Measurements from ENCODE around the gene DUSP1. TPM values are rescaled to one million over a fixed set of nuclear protein-coding genes. Genes with fewer than 3 reads are reported as not detected.

The DUSP1 gene
- total and polyA plus RNA-seq, 2 of the 13 experiments (the other 11 are each of a cell fraction or from before 2014, with no cell fraction given): 27.1 to 55.5 TPM

DNA sequence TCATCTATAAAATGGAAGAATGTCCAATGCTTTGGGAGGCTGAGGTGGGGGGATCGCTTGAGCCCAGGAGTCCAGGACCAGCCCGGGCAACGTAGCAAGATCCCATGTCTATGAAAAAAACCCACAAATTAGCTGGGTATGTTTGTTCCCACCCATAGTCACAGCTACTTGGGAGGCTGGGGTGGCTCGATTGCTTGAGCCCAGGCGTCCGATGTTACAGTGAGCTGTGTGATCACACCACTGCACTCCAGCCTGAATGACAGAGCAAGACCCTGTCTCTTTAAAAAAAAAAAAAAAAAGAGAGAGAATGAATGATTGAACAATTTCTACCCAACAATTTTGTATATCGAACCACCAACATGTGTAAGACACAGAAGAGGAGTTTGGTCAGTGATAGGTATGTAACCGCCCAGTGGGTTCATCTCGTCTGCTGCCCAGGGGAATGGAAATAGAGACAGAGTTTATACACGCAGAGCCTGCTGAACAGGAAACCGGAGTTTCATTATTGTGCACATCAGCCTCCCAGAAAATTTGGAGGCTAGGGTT, 36.8 kb upstream of the DUSP1 start (continued):
- TF ChIP-seq, protein P1, sequence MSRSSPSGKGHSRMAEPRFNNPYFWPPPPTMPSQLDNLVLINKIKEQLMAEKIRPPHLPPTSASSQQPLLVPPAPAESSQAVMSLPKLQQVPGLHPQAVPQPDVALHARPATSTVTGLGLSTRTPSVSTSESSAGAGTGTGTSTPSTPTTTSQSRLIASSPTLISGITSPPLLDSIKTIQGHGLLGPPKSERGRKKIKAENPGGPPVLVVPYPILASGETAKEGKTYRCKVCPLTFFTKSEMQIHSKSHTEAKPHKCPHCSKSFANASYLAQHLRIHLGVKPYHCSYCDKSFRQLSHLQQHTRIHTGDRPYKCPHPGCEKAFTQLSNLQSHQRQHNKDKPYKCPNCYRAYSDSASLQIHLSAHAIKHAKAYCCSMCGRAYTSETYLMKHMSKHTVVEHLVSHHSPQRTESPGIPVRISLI (CRISPR knock-in tag; IDR thresholded peaks at IDR 0.05; ENCODE audit: borderline replicate concordance): peak; percentile 69

DNA sequence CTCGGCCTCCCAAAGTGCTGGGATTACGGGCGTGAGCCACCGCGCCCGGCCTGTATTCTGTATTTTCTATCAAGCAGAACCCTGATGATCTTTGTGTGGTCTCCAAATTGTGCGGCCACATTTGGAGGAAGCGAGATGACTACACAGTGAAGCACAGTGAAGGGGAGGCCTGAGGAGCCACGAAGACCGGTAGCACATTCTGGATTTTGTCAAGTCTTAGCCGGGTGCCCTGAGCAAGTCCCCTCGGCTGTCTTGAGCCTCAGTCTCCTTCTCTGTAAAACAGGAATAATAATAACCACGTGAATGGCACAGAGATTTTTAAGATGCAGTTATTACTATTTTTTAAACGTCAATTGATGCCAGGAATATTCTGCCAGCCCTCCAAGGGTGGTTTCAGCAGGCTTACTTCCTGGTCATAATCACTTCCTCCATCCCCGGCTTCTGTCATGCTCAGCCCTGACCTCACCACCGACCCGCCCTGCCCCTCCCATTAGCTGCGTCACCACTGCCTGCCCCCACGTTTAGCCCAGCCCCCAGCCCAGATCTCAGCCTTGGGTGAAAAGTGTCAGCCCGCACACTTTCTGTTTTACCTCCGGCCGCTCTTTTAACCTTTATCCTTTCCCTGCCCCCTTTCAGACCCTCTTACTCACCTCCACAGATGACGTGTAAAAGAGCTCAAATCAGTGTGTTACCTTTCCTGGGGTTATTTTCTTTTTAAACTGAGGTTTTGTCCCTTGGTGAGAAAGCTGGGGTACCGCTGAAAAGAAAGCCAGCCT, 36.1 kb upstream of the DUSP1 start:
- DNase-seq (ENCODE audit: low spot score): peak; percentile 80
- Histone ChIP-seq H3K27me3 (ENCODE audit: control insufficient read depth in 1 of 2, insufficient read depth in 2 of 2, low read length in 2 of 2) (no peaks in the 10 kb centered on the region), H2AFZ (ENCODE audit: low read length) (no peak overlapping the region), H3K4me1 (ENCODE audit: insufficient read depth, low read length) (peaks cover 43% of the 10 kb centered on the region), H3K4me3 (replicated peaks in 1 of 3; ENCODE audit: insufficient read depth in 1 of 3, low read depth in 2 of 3, low read length in 3 of 3) (peak overlapping the region; percentile 47 to 56 (median 50)), H3K9me3 (ENCODE audit: low read length) (peaks cover 9% of the 10 kb centered on the region; the same call in 1 of the 2 replicates), H3K9ac (ENCODE audit: insufficient read depth, low read depth, low read length) (peak overlapping the region; percentile 73), H3K36me3 (replicated peaks in 1 of 2; ENCODE audit: control insufficient read depth in 1 of 2, insufficient read depth in 2 of 2, low read length in 2 of 2) (no peaks in the 10 kb centered on the region), H3K79me2 (ENCODE audit: insufficient read depth, low read length) (no peaks in the 10 kb centered on the region), H3K27ac (ENCODE audit: extremely low read length, insufficient read depth, low read length) (peak overlapping the region; percentile 67), H4K20me1 (ENCODE audit: insufficient read depth, low read length) (no peaks in the 10 kb centered on the region), H3K4me2 (ENCODE audit: low read depth, low read length) (peak overlapping the region; percentile 79)
- ChIA-PET POLR2A (interaction anchor here (0.6 to 4.6 kb wide), 24 partner anchors 10 to 152 kb away, joined by 3 to 48 read pairs (median 6); partner anchors contain the start of genes DUSP1, ERGIC1 and RPL26L1), CTCF (ENCODE audit: low intra/inter-chr PET ratio, low total read pairs) (no interaction called here)
- WGBS (ENCODE audit: low lambda C conversion rate): 46% methylated on average over 24 of the region's 24 CpGs
- peak; percentile 95 for ATAC-seq
- intact Hi-C loops (cut with micrococcal nuclease; ENCODE audit: unreplicated experiment) (no loop called here), in situ Hi-C loops (cut with HindIII; ENCODE audit: extremely low pct_ligation_motif_present, low pct_unique_long_range_greater_than_20kb) (no loop called here)
- no peak for FAIRE-seq
- BruUV-seq (replicated peaks): TSS peak; percentile 98
- TF ChIP-seq ZNF629 (CRISPR knock-in tag; conservative IDR thresholded peaks at IDR 0.05) (no peak), CBX5 (CRISPR knock-in tag; IDR thresholded peaks at IDR 0.05; ENCODE audit: borderline replicate concordance) (no peak), GLI4 (CRISPR knock-in tag; IDR thresholded peaks at IDR 0.05; ENCODE audit: borderline replicate concordance) (no peak), ZNF468 (CRISPR knock-in tag; IDR thresholded peaks at IDR 0.05) (no peak), ZNF550 (CRISPR knock-in tag; IDR thresholded peaks at IDR 0.05; ENCODE audit: borderline replicate concordance) (no peak), ZNF777 (CRISPR knock-in tag; IDR thresholded peaks at IDR 0.05) (no peak), DPF2 (CRISPR knock-in tag; IDR thresholded peaks at IDR 0.05; ENCODE audit: borderline replicate concordance, low read depth) (no peak), ZNF30 (CRISPR knock-in tag; IDR thresholded peaks at IDR 0.05) (no peak), CAMTA2 (CRISPR knock-in tag; IDR thresholded peaks at IDR 0.05; ENCODE audit: borderline replicate concordance) (no peak), POGZ (CRISPR knock-in tag; IDR thresholded peaks at IDR 0.05) (peak; percentile 37; the same call in 1 of the 2 replicates), PCBP2 (optimal IDR thresholded peaks at IDR 0.05; ENCODE audit: low read depth, low read length, poor library complexity, severe bottlenecking) (no peak), MTA1 (CRISPR knock-in tag; IDR thresholded peaks at IDR 0.05; ENCODE audit: borderline replicate concordance) (no peak)
- TF ChIP-seq, protein P2, sequence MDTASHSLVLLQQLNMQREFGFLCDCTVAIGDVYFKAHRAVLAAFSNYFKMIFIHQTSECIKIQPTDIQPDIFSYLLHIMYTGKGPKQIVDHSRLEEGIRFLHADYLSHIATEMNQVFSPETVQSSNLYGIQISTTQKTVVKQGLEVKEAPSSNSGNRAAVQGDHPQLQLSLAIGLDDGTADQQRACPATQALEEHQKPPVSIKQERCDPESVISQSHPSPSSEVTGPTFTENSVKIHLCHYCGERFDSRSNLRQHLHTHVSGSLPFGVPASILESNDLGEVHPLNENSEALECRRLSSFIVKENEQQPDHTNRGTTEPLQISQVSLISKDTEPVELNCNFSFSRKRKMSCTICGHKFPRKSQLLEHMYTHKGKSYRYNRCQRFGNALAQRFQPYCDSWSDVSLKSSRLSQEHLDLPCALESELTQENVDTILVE (CRISPR knock-in tag; IDR thresholded peaks at IDR 0.05): no peak
- TF ChIP-seq, protein P3, sequence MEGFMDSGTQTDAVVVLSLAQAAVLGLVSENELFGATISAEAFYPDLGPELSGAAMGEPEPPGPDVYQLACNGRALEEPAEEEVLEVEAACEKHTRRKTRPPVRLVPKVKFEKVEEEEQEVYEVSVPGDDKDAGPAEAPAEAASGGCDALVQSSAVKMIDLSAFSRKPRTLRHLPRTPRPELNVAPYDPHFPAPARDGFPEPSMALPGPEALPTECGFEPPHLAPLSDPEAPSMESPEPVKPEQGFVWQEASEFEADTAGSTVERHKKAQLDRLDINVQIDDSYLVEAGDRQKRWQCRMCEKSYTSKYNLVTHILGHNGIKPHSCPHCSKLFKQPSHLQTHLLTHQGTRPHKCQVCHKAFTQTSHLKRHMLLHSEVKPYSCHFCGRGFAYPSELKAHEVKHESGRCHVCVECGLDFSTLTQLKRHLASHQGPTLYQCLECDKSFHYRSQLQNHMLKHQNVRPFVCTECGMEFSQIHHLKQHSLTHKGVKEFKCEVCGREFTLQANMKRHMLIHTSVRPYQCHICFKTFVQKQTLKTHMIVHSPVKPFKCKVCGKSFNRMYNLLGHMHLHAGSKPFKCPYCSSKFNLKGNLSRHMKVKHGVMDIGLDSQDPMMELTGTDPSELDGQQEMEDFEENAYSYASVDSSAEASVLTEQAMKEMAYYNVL (CRISPR knock-in tag; IDR thresholded peaks at IDR 0.05; ENCODE audit: borderline replicate concordance): no peak
